Measurements from ENCODE around the gene POU2AF2. TPM values are rescaled to one million over a fixed set of nuclear protein-coding genes. Genes with fewer than 3 reads are reported as not detected.
A peak's percentile ranks its signal among the peaks of the same experiment; 100 is the strongest.

Gene POU2AF2
- total RNA-seq, 4 donors from 2014 or later = 0.66 TPM; not detected in 3

GRCh38 chr11:111308140-111308539, 62.6 kb downstream of the POU2AF2 start:
- Histone ChIP-seq H3K27ac (replicated peaks in 1 of 4) (no peak overlapping the region), H3K27me3 (no peaks in the 10 kb centered on the region), H3K36me3 (peaks cover 0 to 5% (median 0%) of the 10 kb centered on the region in 4 donors), H3K9me3 (no peaks in the 10 kb centered on the region), H3K4me3 (no peak overlapping the region), H3K4me1 (peaks cover 0 to 7% (median 7%) of the 10 kb centered on the region in 4 donors)
- intact Hi-C loops (cut with DNase I) = loop anchor here (10.0 kb wide), 1 partner anchor 47 kb away; no protein-coding TSS in a partner anchor
- TF ChIP-seq POLR2AphosphoS5 (IDR thresholded peaks at IDR 0.05) (no peak), CTCF (IDR thresholded peaks at IDR 0.05) (no peak), POLR2A (IDR thresholded peaks at IDR 0.05; ENCODE audit: low read depth) (no peak), EP300 (IDR thresholded peaks at IDR 0.05) (no peak)
- 79% methylated on average over 7 of the region's 7 CpGs for WGBS
- DNase-seq (ENCODE audit: extremely low spot score) = peak; percentile 68

GRCh38 chr11:111309215-111309915, 63.8 kb downstream of the POU2AF2 start:
- TF ChIP-seq CTCF (IDR thresholded peaks at IDR 0.05) (no peak), POLR2A (IDR thresholded peaks at IDR 0.05; ENCODE audit: low read depth) (no peak), POLR2AphosphoS5 (IDR thresholded peaks at IDR 0.05) (no peak), EP300 (IDR thresholded peaks at IDR 0.05) (no peak)
- H3K36me3 ChIP-seq = peaks cover 0 to 5% (median 0%) of the 10 kb centered on the region in 4 donors
- DNase-seq (ENCODE audit: extremely low spot score) = peak; percentile 39
- 82% methylated on average over 5 of the region's 5 CpGs for WGBS
- H3K27me3 ChIP-seq = no peaks in the 10 kb centered on the region
- no peak overlapping the region for H3K4me3 ChIP-seq
- intact Hi-C loops (cut with DNase I) = loop anchor here (10.0 kb wide), 1 partner anchor 45 kb away; no protein-coding TSS in a partner anchor
- H3K27ac ChIP-seq (replicated peaks in 1 of 4) = no peak overlapping the region
- H3K9me3 ChIP-seq = no peaks in the 10 kb centered on the region
- H3K4me1 ChIP-seq = no peaks in the 10 kb centered on the region

GRCh38 chr11:111310088-111310487, 64.6 kb downstream of the POU2AF2 start:
- DNase-seq (ENCODE audit: extremely low spot score) = peak; percentile 53
- H3K27me3 ChIP-seq = no peaks in the 10 kb centered on the region
- peaks cover 0 to 5% (median 0%) of the 10 kb centered on the region in 4 donors for H3K36me3 ChIP-seq
- no peaks in the 10 kb centered on the region for H3K9me3 ChIP-seq
- no peak for TF ChIP-seq POLR2AphosphoS5 (IDR thresholded peaks at IDR 0.05)
- TF ChIP-seq EP300 (IDR thresholded peaks at IDR 0.05) = no peak
- TF ChIP-seq CTCF (IDR thresholded peaks at IDR 0.05) = no peak
- no peak for TF ChIP-seq POLR2A (IDR thresholded peaks at IDR 0.05; ENCODE audit: low read depth)
- 86% methylated on average over 3 of the region's 3 CpGs for WGBS
- H3K4me1 ChIP-seq = no peaks in the 10 kb centered on the region
- no peak overlapping the region for H3K4me3 ChIP-seq
- H3K27ac ChIP-seq (replicated peaks in 1 of 4) = no peak overlapping the region
- intact Hi-C loops (cut with DNase I) = no loop called here

GRCh38 chr11:111310723-111311122, 65.2 kb downstream of the POU2AF2 start:
- 88% methylated on average over 6 of the region's 6 CpGs for WGBS
- DNase-seq (ENCODE audit: extremely low spot score) = peak; percentile 70
- H3K36me3 ChIP-seq = peaks cover 0 to 5% (median 0%) of the 10 kb centered on the region in 4 donors
- no peak overlapping the region for H3K27ac ChIP-seq (replicated peaks in 1 of 4)
- no peaks in the 10 kb centered on the region for H3K9me3 ChIP-seq
- H3K27me3 ChIP-seq = no peaks in the 10 kb centered on the region
- H3K4me3 ChIP-seq = no peak overlapping the region
- H3K4me1 ChIP-seq = no peaks in the 10 kb centered on the region
- intact Hi-C loops (cut with DNase I) = no loop called here
- TF ChIP-seq POLR2AphosphoS5 (IDR thresholded peaks at IDR 0.05) (no peak), POLR2A (IDR thresholded peaks at IDR 0.05; ENCODE audit: low read depth) (no peak), CTCF (IDR thresholded peaks at IDR 0.05) (no peak), EP300 (IDR thresholded peaks at IDR 0.05) (no peak)

Measured in esophagus muscularis mucosa (tissue), 4 donors.